GM23248 (cell line): ENCODE data around the gene TMCC1. TPM values are rescaled to one million over a fixed set of nuclear protein-coding genes. Genes with fewer than 3 reads are reported as not detected.
A peak's percentile ranks its signal among the peaks of the same experiment; 100 is the strongest.

Experiments used
- DNase-seq: peaks from one replicate; pipeline ENCODE4 v3.0.0-alpha.2; 2015
- H2AFZ ChIP-seq: fragments of 200-600 bp; sonication (generic); 2 replicates; pipeline ENCODE4 v1.6.1; 2016; ENCODE audit warnings: antibody characterized with exemption
- H3F3A ChIP-seq: fragments of 200-600 bp; sonication (generic); 2 replicates; pipeline ENCODE4 v1.6.1; 2016; ENCODE audit warnings: mild to moderate bottlenecking, antibody characterized with exemption, mixed run types; ENCODE audit not compliant: insufficient read depth
- H3K27ac ChIP-seq: fragments of 200-600 bp; sonication (generic); 2 replicates; pipeline ENCODE4 v1.5.1; 2016; ENCODE audit warnings: mild to moderate bottlenecking
- H3K27me3 ChIP-seq: fragments of 200-600 bp; sonication (generic); replicated peaks from 2 replicates; pipeline ENCODE4 v1.6.1; 2016; ENCODE audit warnings: mild to moderate bottlenecking; ENCODE audit not compliant: insufficient read depth
- H3K36me3 ChIP-seq: fragments of 200-600 bp; sonication (generic); 2 replicates; pipeline ENCODE4 v1.6.1; 2016; ENCODE audit warnings: low read depth, mild to moderate bottlenecking
- H3K4me1 ChIP-seq: fragments of 200-600 bp; sonication (generic); 2 replicates; pipeline ENCODE4 v1.6.1; 2016; ENCODE audit warnings: mild to moderate bottlenecking; ENCODE audit not compliant: insufficient read depth
- H3K4me2 ChIP-seq: fragments of 200-600 bp; sonication (generic); one replicate; pipeline ENCODE4 v1.6.1; 2016; ENCODE audit warnings: mild to moderate bottlenecking; ENCODE audit not compliant: unreplicated experiment
- H3K4me3 ChIP-seq: fragments of 200-600 bp; sonication (generic); 2 replicates; pipeline ENCODE4 v1.5.1; 2016; ENCODE audit warnings: mild to moderate bottlenecking
- H3K79me2 ChIP-seq: fragments of 200-600 bp; sonication (generic); 2 replicates; pipeline ENCODE4 v1.6.1; 2016; ENCODE audit warnings: mild to moderate bottlenecking; ENCODE audit not compliant: insufficient read depth
- H3K9ac ChIP-seq: fragments of 200-600 bp; sonication (generic); 2 replicates; pipeline ENCODE4 v1.6.1; 2016; ENCODE audit warnings: mild to moderate bottlenecking
- H3K9me2 ChIP-seq: fragments of 200-600 bp; sonication (generic); 2 replicates; pipeline ENCODE4 v1.6.1; 2016; ENCODE audit warnings: mixed run types, mild to moderate bottlenecking, moderate library complexity; ENCODE audit not compliant: insufficient read depth
- H3K9me3 ChIP-seq: fragments of 200-600 bp; sonication (generic); one replicate; pipeline ENCODE4 v1.6.1; 2017; ENCODE audit warnings: low read depth
- H4K20me1 ChIP-seq: fragments of 200-600 bp; sonication (generic); 2 replicates; pipeline ENCODE4 v1.6.0; 2016; ENCODE audit not compliant: insufficient read depth
- EZH2 ChIP-seq: fragments of 200-600 bp; sonication (generic); IDR thresholded peaks from 2 replicates; pipeline ENCODE4 v1.6.1; 2018; ENCODE audit warnings: antibody characterized with exemption, mild to moderate bottlenecking; ENCODE audit not compliant: insufficient read depth, poor library complexity, severe bottlenecking
- EZH2phosphoT487 ChIP-seq: fragments of 200-600 bp; sonication (generic); IDR thresholded peaks from 2 replicates; pipeline ENCODE4 v1.6.1; 2018; ENCODE audit warnings: antibody characterized with exemption, moderate library complexity, mild to moderate bottlenecking, low read depth; ENCODE audit not compliant: insufficient read depth
- WGBS, 2 experiments: methylation state at CpG; one replicate each; pipeline ENCODE4 v1.1.6; 2015 to 2017; ENCODE audit warnings: low lambda C conversion rate in 2 of 2, low coverage in 1 of 2; ENCODE audit errors: missing lambda C conversion rate in 2 of 2; 5-methylcytosine and 5-hydroxymethylcytosine counted together
- in situ Hi-C: fragments of 300-500 bp; cut with MboI; formaldehyde crosslinking; loops from 2 replicates; pipeline ENCODE4 v1.15.0; 2020
- polyA plus RNA-seq: library from polyadenylated mRNA; unstranded; fragments of >200 nt; fragmentation: Nextera tagmentation; extraction: Ambion mirVana; gene quantifications from 2 replicates; pipeline ENCODE4 v1.2.1, GENCODE V29; 2016
- total RNA-seq: library from RNA; depleted of rRNA; stranded (reverse); fragments of >200 nt; shearing (Covaris generic); gene quantifications from 2 replicates; pipeline ENCODE4 v1.2.3, GENCODE V29; 2014

Gene TMCC1
- total and polyA plus RNA-seq, 2 experiments from 2014 or later: 4.0 to 11.1 TPM

DNA sequence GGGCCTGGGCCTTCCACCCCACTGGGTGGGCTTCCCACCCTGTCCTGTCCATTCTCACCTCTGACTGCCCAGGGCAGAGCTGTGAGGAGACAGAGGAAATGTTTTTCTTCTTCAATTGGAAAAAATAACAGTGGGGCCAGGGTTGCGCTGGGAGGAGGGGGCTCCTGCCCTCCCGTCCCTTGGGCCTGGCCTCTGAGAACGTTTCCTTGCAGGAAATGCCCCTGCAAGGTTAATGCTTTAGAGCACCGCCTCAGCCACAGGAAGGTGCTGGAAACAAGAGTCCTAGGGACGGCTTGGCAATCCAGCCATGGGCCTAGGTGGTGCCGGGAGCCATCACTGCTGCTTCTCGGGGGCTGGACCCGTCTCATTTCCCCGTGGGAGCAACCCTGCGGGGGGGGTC lies 283.2 kb downstream of the TMCC1 start:
- Histone ChIP-seq H3K4me1 (peaks cover 26% of the 10 kb centered on the region), H3K9me2 (no peaks in the 10 kb centered on the region)

DNA sequence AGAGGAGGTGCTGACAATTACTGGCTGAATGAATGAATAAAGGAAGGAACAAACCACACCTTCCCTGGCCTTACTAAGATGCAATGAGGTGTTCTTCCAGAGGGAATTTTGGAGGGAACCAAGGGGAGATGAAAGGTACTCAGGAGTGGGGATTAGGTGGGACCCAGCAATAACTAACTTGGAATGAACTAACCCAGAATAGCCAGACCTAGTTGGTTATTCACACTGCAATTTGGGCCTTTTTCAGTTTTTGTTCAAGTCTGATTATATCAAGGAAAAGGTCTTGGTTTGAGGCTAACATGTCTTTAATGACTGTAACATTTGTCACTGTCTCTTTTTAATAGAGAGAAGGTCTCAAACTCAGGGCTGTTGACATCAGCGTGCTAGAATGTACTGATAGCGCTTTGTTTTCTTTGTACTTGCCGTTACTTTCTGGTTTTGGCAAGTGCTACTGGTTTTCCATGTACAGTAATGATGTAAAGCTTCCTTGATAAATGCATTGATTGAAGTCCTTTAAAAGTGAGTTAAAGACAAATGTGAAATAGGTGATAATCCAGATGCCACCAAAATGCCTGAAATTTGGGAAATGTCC lies 283.8 kb downstream of the TMCC1 start:
- no peak overlapping the region for H3K27ac ChIP-seq
- no peak for DNase-seq

More for the DNA sequence above, 283.2 kb downstream of the TMCC1 start:
- H3K79me2 ChIP-seq: peaks cover 7% of the 10 kb centered on the region; the same call in 1 of the 2 replicates
- no peak overlapping the region for H3K4me2 ChIP-seq
- no peaks in the 10 kb centered on the region for H3K9me3 ChIP-seq
- H3K27me3 ChIP-seq: no peaks in the 10 kb centered on the region
- no peak for TF ChIP-seq EZH2phosphoT487
- no peak for TF ChIP-seq EZH2
- no peak overlapping the region for H3K4me3 ChIP-seq
- in situ Hi-C loops: no loop called here
- no peak overlapping the region for H3K27ac ChIP-seq
- H3F3A ChIP-seq: peaks cover 11% of the 10 kb centered on the region; the same call in 1 of the 2 replicates
- H2AFZ ChIP-seq: no peak overlapping the region
- H4K20me1 ChIP-seq: no peaks in the 10 kb centered on the region
- WGBS, 2 experiments: 68 to 71% methylated on average over 10 of the region's 10 CpGs
- H3K9ac ChIP-seq: no peak overlapping the region
- no peaks in the 10 kb centered on the region for H3K36me3 ChIP-seq
- DNase-seq: no peak

GRCh38 chr3:129608936-129609590 lies 284.4 kb downstream of the TMCC1 start:
- Histone ChIP-seq H3K4me1 (peaks cover 33% of the 10 kb centered on the region), H3K4me3 (no peak overlapping the region), H3K36me3 (no peaks in the 10 kb centered on the region), H4K20me1 (no peaks in the 10 kb centered on the region), H3K27me3 (no peaks in the 10 kb centered on the region), H2AFZ (no peak overlapping the region; the same call in 1 of the 2 replicates), H3F3A (peaks cover 19% of the 10 kb centered on the region), H3K4me2 (no peak overlapping the region), H3K9me2 (no peaks in the 10 kb centered on the region), H3K27ac (no peak overlapping the region), H3K79me2 (peaks cover 17% of the 10 kb centered on the region), H3K9ac (no peak overlapping the region), H3K9me3 (no peaks in the 10 kb centered on the region)
- no peak for TF ChIP-seq EZH2
- no peak for TF ChIP-seq EZH2phosphoT487
- no peak for DNase-seq
- in situ Hi-C loops: loop anchor here (10.0 kb wide), 1 partner anchor 114 kb away; no protein-coding TSS in a partner anchor
- 79 to 82% methylated on average over 4 of the region's 4 CpGs for WGBS, 2 experiments

More for the DNA sequence above, 283.8 kb downstream of the TMCC1 start:
- Histone ChIP-seq H3K79me2 (peaks cover 10% of the 10 kb centered on the region), H3K36me3 (no peaks in the 10 kb centered on the region), H3K9me2 (no peaks in the 10 kb centered on the region), H3K9me3 (no peaks in the 10 kb centered on the region), H4K20me1 (no peaks in the 10 kb centered on the region), H3K4me1 (peaks cover 27% of the 10 kb centered on the region), H3K4me3 (no peak overlapping the region), H3K9ac (no peak overlapping the region), H3F3A (peaks cover 13% of the 10 kb centered on the region; the same call in 1 of the 2 replicates), H2AFZ (no peak overlapping the region), H3K4me2 (no peak overlapping the region), H3K27me3 (no peaks in the 10 kb centered on the region)
- 75 to 87% methylated on average over 3 of the region's 3 CpGs for WGBS, 2 experiments
- TF ChIP-seq EZH2phosphoT487 (no peak), EZH2 (no peak)
- in situ Hi-C loops: loop anchor here (10.0 kb wide), 1 partner anchor 115 kb away; no protein-coding TSS in a partner anchor

GRCh38 chr3:129608087-129608935 lies 285.2 kb downstream of the TMCC1 start:
- Histone ChIP-seq H3K4me3 (no peak overlapping the region), H3K9me3 (no peaks in the 10 kb centered on the region), H3K27ac (no peak overlapping the region), H2AFZ (no peak overlapping the region; the same call in 1 of the 2 replicates), H3K9ac (no peak overlapping the region), H3K4me1 (peaks cover 39% of the 10 kb centered on the region), H3K9me2 (no peaks in the 10 kb centered on the region), H3K79me2 (peaks cover 24% of the 10 kb centered on the region), H3K27me3 (no peaks in the 10 kb centered on the region), H4K20me1 (no peaks in the 10 kb centered on the region), H3F3A (peaks cover 24% of the 10 kb centered on the region), H3K4me2 (peak overlapping the region; percentile 14), H3K36me3 (no peaks in the 10 kb centered on the region)
- in situ Hi-C loops: loop anchor here (10.0 kb wide), 1 partner anchor 114 kb away; no protein-coding TSS in a partner anchor
- TF ChIP-seq EZH2phosphoT487 (no peak), EZH2 (no peak)
- peak; percentile 48 for DNase-seq
- 79 to 80% methylated on average over 14 to 17 of the region's 17 CpGs for WGBS, 2 experiments
